HEK293 (cell line): ENCODE measurements around the gene TMEM212.

Source experiments
- CTCF ChIA-PET: fragments of 350-600 bp; formaldehyde crosslinking; extraction: SDS; loops from one replicate; lab custom pipeline; 2021; ENCODE audit warnings: antibody characterized with exemption; lab: Yijun Ruan, JAX
- POLR2A ChIA-PET: fragments of 300-600 bp; formaldehyde crosslinking; extraction: SDS; loops from one replicate; lab custom pipeline; 2020; ENCODE audit warnings: antibody characterized with exemption, inconsistent platforms; lab: Yijun Ruan, JAX
- H3K27ac ChIP-seq: fragments of 200-500 bp; sonication (Bioruptor generic); 2 replicates; pipeline ENCODE4 v1.5.1; 2014; ENCODE audit warnings: low read depth, low read length, control low read depth, inconsistent platforms; ENCODE audit errors: extremely low read depth
- H3K36me3 ChIP-seq, 2 experiments: fragments of 200-500 bp in 1 of 2; sonication (Bioruptor generic) in 1 of 2; 1 replicate in 1 of 2; 2 replicates in 1 of 2; pipeline ENCODE4 v1.5.1; 2014 to 2017; ENCODE audit warnings: inconsistent platforms in 2 of 2, low read length in 2 of 2; ENCODE audit not compliant: control insufficient read depth in 2 of 2, insufficient read depth in 1 of 2
- H3K4me1 ChIP-seq: fragments of 200-500 bp; sonication (Bioruptor generic); 2 replicates; pipeline ENCODE4 v1.5.1; 2014; ENCODE audit warnings: mild to moderate bottlenecking, low read length, inconsistent platforms; ENCODE audit not compliant: control insufficient read depth, insufficient read depth
- H3K4me3 ChIP-seq: 2 replicates; pipeline ENCODE4 v1.5.1; 2011; ENCODE audit warnings: low read depth, mild to moderate bottlenecking, control low read depth, low read length, moderate library complexity
- H3K9me3 ChIP-seq: fragments of 200-500 bp; sonication (Bioruptor generic); 2 replicates; pipeline ENCODE4 v1.5.1; 2014; ENCODE audit warnings: low read depth, low read length, inconsistent platforms; ENCODE audit not compliant: control insufficient read depth, insufficient read depth
- HOXA7 ChIP-seq: sonication (generic); formaldehyde crosslinking; IDR thresholded peaks from 2 replicates; pipeline ENCODE4 v1.8.1; 2022; ENCODE audit warnings: missing genetic modification reagents, borderline replicate concordance
- OVOL3 ChIP-seq: fragments of 450-650 bp; formaldehyde crosslinking; IDR thresholded peaks from 2 replicates; pipeline ENCODE4 v1.5.1; 2016; ENCODE audit warnings: missing biosample characterization, missing genetic modification characterization
- PATZ1 ChIP-seq: fragments of 450-650 bp; formaldehyde crosslinking; IDR thresholded peaks from 2 replicates; pipeline ENCODE4 v1.5.1; 2016; ENCODE audit warnings: missing biosample characterization, missing genetic modification characterization
- SCRT1 ChIP-seq: fragments of 450-650 bp; formaldehyde crosslinking; IDR thresholded peaks from 2 replicates; pipeline ENCODE4 v1.5.1; 2016; ENCODE audit warnings: missing biosample characterization, missing genetic modification characterization, borderline replicate concordance
- SP7 ChIP-seq: fragments of 450-650 bp; formaldehyde crosslinking; IDR thresholded peaks from 2 replicates; pipeline ENCODE4 v1.5.1; 2016; ENCODE audit warnings: missing biosample characterization, missing genetic modification characterization
- ZFP69B ChIP-seq: fragments of 450-650 bp; formaldehyde crosslinking; IDR thresholded peaks from 2 replicates; pipeline ENCODE4 v1.5.1; 2016; ENCODE audit warnings: missing biosample characterization, missing genetic modification characterization
- ZNF138 ChIP-seq: fragments of 450-650 bp; formaldehyde crosslinking; IDR thresholded peaks from 2 replicates; pipeline ENCODE4 v1.5.1; 2016; ENCODE audit warnings: missing biosample characterization, missing genetic modification characterization, borderline replicate concordance
- ZNF473 ChIP-seq: fragments of 450-650 bp; formaldehyde crosslinking; IDR thresholded peaks from 2 replicates; pipeline ENCODE4 v1.5.1; 2017; ENCODE audit warnings: missing biosample characterization, missing genetic modification characterization
- ZNF48 ChIP-seq: fragments of 450-650 bp; formaldehyde crosslinking; IDR thresholded peaks from 2 replicates; pipeline ENCODE4 v1.5.1; 2016; ENCODE audit warnings: missing biosample characterization, missing genetic modification characterization
- ZNF510 ChIP-seq: fragments of 450-650 bp; formaldehyde crosslinking; IDR thresholded peaks from 2 replicates; pipeline ENCODE4 v1.5.1; 2018; ENCODE audit warnings: mild to moderate bottlenecking, missing genetic modification characterization, missing biosample characterization; ENCODE audit not compliant: insufficient replicate concordance
- ZNF585B ChIP-seq: fragments of 450-650 bp; formaldehyde crosslinking; IDR thresholded peaks from 2 replicates; pipeline ENCODE4 v1.5.1; 2016; ENCODE audit warnings: missing biosample characterization, missing genetic modification characterization
- ZNF600 ChIP-seq: fragments of 450-650 bp; formaldehyde crosslinking; IDR thresholded peaks from 2 replicates; pipeline ENCODE4 v1.5.1; 2016; ENCODE audit warnings: missing biosample characterization, missing genetic modification characterization
- ZNF701 ChIP-seq: fragments of 450-650 bp; formaldehyde crosslinking; IDR thresholded peaks from 2 replicates; pipeline ENCODE4 v1.5.1; 2016; ENCODE audit warnings: missing biosample characterization, missing genetic modification characterization
- ZNF837 ChIP-seq: fragments of 450-650 bp; formaldehyde crosslinking; IDR thresholded peaks from 2 replicates; pipeline ENCODE4 v1.5.1; 2016; ENCODE audit warnings: missing biosample characterization, missing genetic modification characterization
- TF ChIP-seq, protein P1 (sequence below): fragments of 450-650 bp; formaldehyde crosslinking; conservative IDR thresholded peaks from 2 replicates; pipeline ENCODE4 v1.5.1; 2016; ENCODE audit warnings: low read depth, missing biosample characterization, missing genetic modification characterization

The TMEM212 gene

GRCh38 chr3:171850320-171850959, 7.3 kb downstream of the TMEM212 start:
- POLR2A ChIA-PET: interaction anchor here (0.5 kb wide), 1 partner anchor 44 kb away, joined by 4 read pairs; no protein-coding TSS in a partner anchor
- H3K9me3 ChIP-seq: no peaks in the 10 kb centered on the region
- CTCF ChIA-PET: interaction anchor here (0.7 kb wide), 1 partner anchor 284 kb away, joined by 3 read pairs; no protein-coding TSS in a partner anchor
- no peak for TF ChIP-seq HOXA7 (CRISPR knock-in tag)
- TF ChIP-seq ZFP69B (tag by site-specific recombination): no peak
- no peak for TF ChIP-seq ZNF600 (tag by site-specific recombination)
- TF ChIP-seq ZNF585B (tag by site-specific recombination): no peak
- TF ChIP-seq SP7: no peak
- TF ChIP-seq ZNF138 (tag by site-specific recombination): no peak
- TF ChIP-seq, all 188 proteins: peak for 0
- no peaks in the 10 kb centered on the region for H3K36me3 ChIP-seq
- H3K27ac ChIP-seq: no peak overlapping the region
- no peak overlapping the region for H3K4me3 ChIP-seq
- no peaks in the 10 kb centered on the region for H3K4me1 ChIP-seq

- H3K9me3 ChIP-seq: no peaks in the 10 kb centered on the region
- H3K36me3 ChIP-seq: no peaks in the 10 kb centered on the region
- no peak overlapping the region for H3K27ac ChIP-seq
- H3K4me1 ChIP-seq: no peaks in the 10 kb centered on the region
- ChIA-PET POLR2A (no interaction called here), CTCF (interaction anchor here (1.2 kb wide), 1 partner anchor 18 kb away, joined by 3 read pairs; no protein-coding TSS in a partner anchor)
- H3K4me3 ChIP-seq: no peak overlapping the region
- TF ChIP-seq ZNF510 (tag by site-specific recombination): no peak
- no peak for TF ChIP-seq ZNF837 (tag by site-specific recombination)
- TF ChIP-seq, all 188 proteins: peak for 0
Observed at GRCh38 chr3:171850960-171851659, 8.0 kb downstream of the TMEM212 start.

- no peak for TF ChIP-seq ZNF48 (tag by site-specific recombination)
- no peak for TF ChIP-seq PATZ1 (tag by site-specific recombination)
- no peak for TF ChIP-seq SCRT1 (tag by site-specific recombination)
- TF ChIP-seq HOXA7 (CRISPR knock-in tag): no peak
- TF ChIP-seq ZNF473 (tag by site-specific recombination): no peak
- TF ChIP-seq ZNF701 (tag by site-specific recombination): no peak
- CTCF ChIA-PET: interaction anchor here (1.2 kb wide), 1 partner anchor 17 kb away, joined by 3 read pairs; no protein-coding TSS in a partner anchor
- no peak overlapping the region for H3K27ac ChIP-seq
- POLR2A ChIA-PET: no interaction called here
- H3K4me3 ChIP-seq: no peak overlapping the region
- no peaks in the 10 kb centered on the region for H3K9me3 ChIP-seq
- H3K4me1 ChIP-seq: no peaks in the 10 kb centered on the region
- no peaks in the 10 kb centered on the region for H3K36me3 ChIP-seq
Observed at GRCh38 chr3:171851660-171852058, 8.5 kb downstream of the TMEM212 start.

DNA sequence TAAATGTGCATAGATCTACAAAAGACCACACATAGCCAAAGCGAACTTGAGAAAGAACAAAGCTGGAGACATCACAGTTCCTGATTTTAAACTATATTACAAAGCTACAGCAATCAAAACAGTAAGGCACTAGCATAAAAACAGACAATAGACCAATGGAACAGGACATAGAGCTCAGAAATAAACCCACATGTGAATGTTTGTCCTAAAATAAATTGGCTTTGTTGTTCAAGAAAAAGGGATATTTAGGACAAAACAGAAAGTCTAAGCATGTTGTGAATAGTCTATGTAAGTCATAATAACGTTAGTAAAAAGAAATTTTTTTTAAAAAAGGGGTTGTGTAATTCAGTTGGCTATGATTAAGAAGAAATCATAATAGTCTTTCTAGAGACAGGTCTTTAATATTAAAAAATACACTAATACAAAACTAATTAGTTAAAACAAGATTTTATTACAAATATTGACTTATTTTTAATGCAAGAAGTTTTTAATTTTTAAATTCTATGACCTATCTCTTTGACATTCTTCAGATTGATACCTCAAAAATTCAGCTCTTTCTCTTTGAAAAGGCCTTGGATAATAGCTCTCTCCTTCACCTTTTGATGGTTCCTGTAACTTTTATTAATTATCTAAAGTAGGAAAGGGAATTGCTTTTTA, 11.6 kb downstream of the TMEM212 start:
- CTCF ChIA-PET: interaction anchor here (0.8 kb wide), 1 partner anchor 101 kb away, joined by 4 read pairs; no protein-coding TSS in a partner anchor
- Histone ChIP-seq H3K36me3 (no peaks in the 10 kb centered on the region), H3K27ac (no peak overlapping the region), H3K4me3 (no peak overlapping the region), H3K9me3 (no peaks in the 10 kb centered on the region), H3K4me1 (no peaks in the 10 kb centered on the region)
- POLR2A ChIA-PET: no interaction called here
- TF ChIP-seq, protein P1, sequence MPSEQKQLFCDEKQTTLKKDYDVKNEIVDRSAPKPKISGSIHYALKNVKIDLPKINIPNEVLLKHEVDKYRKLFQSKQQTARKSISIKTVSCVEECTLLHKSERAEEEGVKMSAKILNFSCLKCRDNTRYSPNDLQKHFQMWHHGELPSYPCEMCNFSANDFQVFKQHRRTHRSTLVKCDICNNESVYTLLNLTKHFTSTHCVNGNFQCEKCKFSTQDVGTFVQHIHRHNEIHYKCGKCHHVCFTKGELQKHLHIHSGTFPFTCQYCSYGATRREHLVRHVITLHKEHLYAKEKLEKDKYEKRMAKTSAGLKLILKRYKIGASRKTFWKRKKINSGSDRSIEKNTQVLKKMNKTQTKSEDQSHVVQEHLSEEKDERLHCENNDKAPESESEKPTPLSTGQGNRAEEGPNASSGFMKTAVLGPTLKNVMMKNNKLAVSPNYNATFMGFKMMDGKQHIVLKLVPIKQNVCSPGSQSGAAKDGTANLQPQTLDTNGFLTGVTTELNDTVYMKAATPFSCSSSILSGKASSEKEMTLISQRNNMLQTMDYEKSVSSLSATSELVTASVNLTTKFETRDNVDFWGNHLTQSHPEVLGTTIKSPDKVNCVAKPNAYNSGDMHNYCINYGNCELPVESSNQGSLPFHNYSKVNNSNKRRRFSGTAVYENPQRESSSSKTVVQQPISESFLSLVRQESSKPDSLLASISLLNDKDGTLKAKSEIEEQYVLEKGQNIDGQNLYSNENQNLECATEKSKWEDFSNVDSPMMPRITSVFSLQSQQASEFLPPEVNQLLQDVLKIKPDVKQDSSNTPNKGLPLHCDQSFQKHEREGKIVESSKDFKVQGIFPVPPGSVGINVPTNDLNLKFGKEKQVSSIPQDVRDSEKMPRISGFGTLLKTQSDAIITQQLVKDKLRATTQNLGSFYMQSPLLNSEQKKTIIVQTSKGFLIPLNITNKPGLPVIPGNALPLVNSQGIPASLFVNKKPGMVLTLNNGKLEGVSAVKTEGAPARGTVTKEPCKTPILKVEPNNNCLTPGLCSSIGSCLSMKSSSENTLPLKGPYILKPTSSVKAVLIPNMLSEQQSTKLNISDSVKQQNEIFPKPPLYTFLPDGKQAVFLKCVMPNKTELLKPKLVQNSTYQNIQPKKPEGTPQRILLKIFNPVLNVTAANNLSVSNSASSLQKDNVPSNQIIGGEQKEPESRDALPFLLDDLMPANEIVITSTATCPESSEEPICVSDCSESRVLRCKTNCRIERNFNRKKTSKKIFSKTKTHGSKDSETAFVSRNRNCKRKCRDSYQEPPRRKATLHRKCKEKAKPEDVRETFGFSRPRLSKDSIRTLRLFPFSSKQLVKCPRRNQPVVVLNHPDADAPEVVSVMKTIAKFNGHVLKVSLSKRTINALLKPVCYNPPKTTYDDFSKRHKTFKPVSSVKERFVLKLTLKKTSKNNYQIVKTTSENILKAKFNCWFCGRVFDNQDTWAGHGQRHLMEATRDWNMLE: peak; percentile 52
- TF ChIP-seq PATZ1 (tag by site-specific recombination): no peak
- TF ChIP-seq OVOL3 (tag by site-specific recombination): peak; percentile 26; the same call in 1 of the 2 replicates
